ENCODE measurements around the gene CD52. TPM values are rescaled to one million over a fixed set of nuclear protein-coding genes. Genes with fewer than 3 reads are reported as not detected.

Gene CD52
- total RNA-seq, 1 donor from 2014 or later, result 449 TPM

DNA sequence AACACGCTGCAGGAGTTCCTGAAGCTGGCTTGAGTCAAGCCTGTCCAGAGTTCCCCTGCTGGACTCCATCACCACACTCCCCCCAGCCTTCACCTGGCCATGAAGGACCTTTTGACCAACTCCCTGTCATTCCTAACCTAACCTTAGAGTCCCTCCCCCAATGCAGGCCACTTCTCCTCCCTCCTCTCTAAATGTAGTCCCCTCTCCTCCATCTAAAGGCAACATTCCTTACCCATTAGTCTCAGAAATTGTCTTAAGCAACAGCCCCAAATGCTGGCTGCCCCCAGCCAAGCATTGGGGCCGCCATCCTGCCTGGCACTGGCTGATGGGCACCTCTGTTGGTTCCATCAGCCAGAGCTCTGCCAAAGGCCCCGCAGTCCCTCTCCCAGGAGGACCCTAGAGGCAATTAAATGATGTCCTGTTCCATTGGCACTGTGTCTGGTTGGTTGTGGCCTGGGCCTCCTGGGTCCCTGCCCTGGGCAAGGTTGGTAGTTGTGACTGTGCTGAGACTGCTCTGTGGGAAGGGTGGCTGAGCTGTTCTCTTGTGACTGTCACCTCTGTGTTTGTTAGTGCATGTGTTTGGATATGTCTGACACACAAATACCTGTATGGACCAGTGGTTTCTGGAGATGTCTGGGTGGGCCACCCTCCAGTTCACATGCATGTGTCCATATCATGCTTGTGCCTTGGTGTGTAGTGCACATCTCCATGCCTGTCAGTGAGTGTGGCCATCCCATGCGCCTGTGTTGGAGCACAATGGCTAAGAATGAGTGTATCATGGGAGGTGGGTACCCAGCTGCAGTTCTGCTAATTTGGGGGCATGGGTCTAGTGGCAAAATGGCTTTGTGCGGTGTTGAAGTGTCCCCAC, 36.4 kb upstream of the CD52 start:
- Mint-ChIP-seq H3K4me1 (peaks cover 83% of the 10 kb centered on the region), H3K36me3 (ENCODE audit: low read depth) (peaks cover 45% of the 10 kb centered on the region), H3K4me3 (peak overlapping the region; percentile 88), H3K9me3 (no peaks in the 10 kb centered on the region), H3K27ac (peak overlapping the region; percentile 82), H3K27me3 (no peaks in the 10 kb centered on the region)
- DNase-seq (no peak), ATAC-seq (ENCODE audit: low read depth) (no peak)
- TF ChIP-seq, protein P1, sequence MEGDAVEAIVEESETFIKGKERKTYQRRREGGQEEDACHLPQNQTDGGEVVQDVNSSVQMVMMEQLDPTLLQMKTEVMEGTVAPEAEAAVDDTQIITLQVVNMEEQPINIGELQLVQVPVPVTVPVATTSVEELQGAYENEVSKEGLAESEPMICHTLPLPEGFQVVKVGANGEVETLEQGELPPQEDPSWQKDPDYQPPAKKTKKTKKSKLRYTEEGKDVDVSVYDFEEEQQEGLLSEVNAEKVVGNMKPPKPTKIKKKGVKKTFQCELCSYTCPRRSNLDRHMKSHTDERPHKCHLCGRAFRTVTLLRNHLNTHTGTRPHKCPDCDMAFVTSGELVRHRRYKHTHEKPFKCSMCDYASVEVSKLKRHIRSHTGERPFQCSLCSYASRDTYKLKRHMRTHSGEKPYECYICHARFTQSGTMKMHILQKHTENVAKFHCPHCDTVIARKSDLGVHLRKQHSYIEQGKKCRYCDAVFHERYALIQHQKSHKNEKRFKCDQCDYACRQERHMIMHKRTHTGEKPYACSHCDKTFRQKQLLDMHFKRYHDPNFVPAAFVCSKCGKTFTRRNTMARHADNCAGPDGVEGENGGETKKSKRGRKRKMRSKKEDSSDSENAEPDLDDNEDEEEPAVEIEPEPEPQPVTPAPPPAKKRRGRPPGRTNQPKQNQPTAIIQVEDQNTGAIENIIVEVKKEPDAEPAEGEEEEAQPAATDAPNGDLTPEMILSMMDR (IDR thresholded peaks at IDR 0.05), result no peak
- ChIA-PET CTCF (interaction anchor here (9.3 kb wide), 1 partner anchor 38 kb away, joined by 240 read pairs; the partner anchor contains the start of gene CD52), POLR2A (interaction anchor here (0.8 to 21.5 kb wide), 5 partner anchors 8 to 47 kb away, joined by 5 to 1638 read pairs (median 9); partner anchors contain the start of genes CD52, CEP85 and UBXN11)
- intact Hi-C loops (cut with micrococcal nuclease), result loop anchor here (10.0 kb wide), 1 partner anchor 1083 kb away; the partner anchor contains the start of gene MAP3K6

DNA sequence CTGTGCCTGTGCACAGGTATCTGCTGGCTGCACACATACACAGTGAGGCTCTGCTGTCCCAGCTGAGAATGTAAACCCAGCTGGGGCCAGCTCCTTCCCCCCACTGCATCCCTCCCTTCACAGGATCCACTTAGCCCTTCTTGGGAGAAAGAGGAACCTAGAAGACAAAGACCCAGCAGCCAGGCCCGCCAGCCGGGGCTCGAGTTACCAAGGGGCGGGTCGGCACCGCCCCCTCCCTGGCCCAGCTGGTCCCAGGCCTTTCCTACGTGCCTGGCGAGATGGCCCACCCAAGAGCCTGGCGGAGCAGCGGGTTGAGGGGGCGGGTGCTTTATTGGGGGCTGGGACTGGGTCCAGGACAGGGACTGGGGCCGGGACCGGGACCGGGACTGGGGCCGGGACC, 35.8 kb upstream of the CD52 start:
- DNase-seq, result no peak
- no peak for ATAC-seq (ENCODE audit: low read depth)
- Mint-ChIP-seq H3K9me3 (no peaks in the 10 kb centered on the region), H3K4me1 (peaks cover 83% of the 10 kb centered on the region), H3K27me3 (no peaks in the 10 kb centered on the region), H3K27ac (peak overlapping the region; percentile 82), H3K4me3 (peak overlapping the region; percentile 88), H3K36me3 (ENCODE audit: low read depth) (peaks cover 39% of the 10 kb centered on the region)
- ChIA-PET POLR2A (interaction anchor here (3.1 to 21.5 kb wide), 2 partner anchors 38 to 48 kb away, joined by 9 to 1638 read pairs; partner anchors contain the start of genes CD52 and CEP85), CTCF (interaction anchor here (9.3 kb wide), 1 partner anchor 37 kb away, joined by 240 read pairs; the partner anchor contains the start of gene CD52)
- intact Hi-C loops (cut with micrococcal nuclease), result loop anchor here (10.0 kb wide), 1 partner anchor 1083 kb away; the partner anchor contains the start of gene MAP3K6
- TF ChIP-seq, protein P1 (IDR thresholded peaks at IDR 0.05), result no peak

DNA sequence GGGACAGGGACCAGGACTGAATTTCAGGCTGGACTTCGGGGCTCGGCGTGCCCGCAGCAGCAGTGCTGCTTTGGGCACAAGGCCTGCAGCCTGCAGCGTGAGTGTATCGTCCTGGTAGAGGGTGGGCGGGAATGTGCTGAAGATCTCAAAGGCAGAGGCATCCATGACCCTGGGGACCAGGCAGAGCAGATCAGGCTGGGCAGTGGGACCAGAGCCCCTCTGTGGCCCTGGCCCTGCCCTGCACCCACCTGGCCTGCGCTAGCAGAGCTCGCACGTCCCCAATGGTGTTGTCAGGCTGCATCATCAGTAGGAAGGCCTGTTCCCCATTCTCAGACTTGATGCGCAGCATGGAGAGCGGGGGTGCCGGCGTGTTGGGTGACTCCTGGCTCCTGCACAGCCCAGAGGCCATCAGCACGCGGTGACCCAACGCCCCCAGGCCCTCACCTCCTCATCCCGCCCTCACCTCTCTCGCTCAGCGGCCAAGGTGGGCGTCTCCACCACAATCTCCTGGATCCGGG, 35.3 kb upstream of the CD52 start:
- H3K27me3 Mint-ChIP-seq, result no peaks in the 10 kb centered on the region
- ChIA-PET POLR2A (interaction anchor here (21.5 kb wide), 1 partner anchor 37 kb away, joined by 1638 read pairs; the partner anchor contains the start of gene CD52), CTCF (interaction anchor here (9.3 kb wide), 1 partner anchor 37 kb away, joined by 240 read pairs; the partner anchor contains the start of gene CD52)
- DNase-seq (no peak), ATAC-seq (ENCODE audit: low read depth) (no peak)
- intact Hi-C loops (cut with micrococcal nuclease), result loop anchor here (10.0 kb wide), 1 partner anchor 1082 kb away; the partner anchor contains the start of gene MAP3K6
- peaks cover 34% of the 10 kb centered on the region for H3K36me3 Mint-ChIP-seq (ENCODE audit: low read depth)
- H3K4me1 Mint-ChIP-seq, result peaks cover 86% of the 10 kb centered on the region
- TF ChIP-seq, protein P1 (IDR thresholded peaks at IDR 0.05), result no peak
- H3K4me3 Mint-ChIP-seq, result peak overlapping the region; percentile 38
- H3K27ac Mint-ChIP-seq, result peak overlapping the region; percentile 100
- no peaks in the 10 kb centered on the region for H3K9me3 Mint-ChIP-seq

DNA sequence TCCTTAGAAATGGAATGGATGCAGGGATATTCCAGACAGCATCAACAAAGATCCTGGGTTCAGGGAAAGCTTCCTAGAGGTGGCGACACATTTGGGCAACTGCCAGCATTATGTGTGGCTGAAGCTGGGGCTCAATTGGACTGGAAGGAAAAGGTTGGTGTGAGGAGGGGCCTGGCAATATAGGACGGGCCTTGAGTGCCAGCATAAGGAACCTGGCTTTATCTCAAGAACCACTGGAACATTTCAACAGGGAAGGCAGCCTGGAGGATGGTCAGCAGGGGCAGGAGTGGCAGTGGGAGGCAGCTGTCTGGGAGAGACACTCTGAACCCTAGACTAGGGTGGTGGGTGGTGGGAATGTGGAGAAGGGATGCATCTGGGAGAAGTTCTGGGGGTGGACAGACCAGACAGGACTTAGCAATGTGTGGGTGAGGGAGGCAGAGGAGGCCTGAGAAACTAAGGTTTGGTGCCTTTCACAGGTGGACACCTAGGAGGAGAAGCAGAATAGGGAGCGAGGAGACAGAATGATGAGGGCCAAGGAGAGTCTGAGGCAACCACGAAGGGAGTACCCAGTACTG, 34.4 kb upstream of the CD52 start:
- DNase-seq (no peak), ATAC-seq (ENCODE audit: low read depth) (no peak)
- H3K36me3 Mint-ChIP-seq (ENCODE audit: low read depth), result peaks cover 34% of the 10 kb centered on the region
- no peaks in the 10 kb centered on the region for H3K27me3 Mint-ChIP-seq
- H3K4me1 Mint-ChIP-seq, result peaks cover 91% of the 10 kb centered on the region
- peak overlapping the region; percentile 100 for H3K27ac Mint-ChIP-seq
- ChIA-PET POLR2A (interaction anchor here (0.6 to 21.5 kb wide), 3 partner anchors 19 to 37 kb away, joined by 3 to 1638 read pairs (median 5); partner anchors contain the start of gene CD52), CTCF (interaction anchor here (3.1 to 10.4 kb wide), 2 partner anchors 8 to 35 kb away, joined by 34 to 372 read pairs; partner anchors contain the start of gene CD52)
- no peaks in the 10 kb centered on the region for H3K9me3 Mint-ChIP-seq
- no peak overlapping the region for H3K4me3 Mint-ChIP-seq
- TF ChIP-seq, protein P1 (IDR thresholded peaks at IDR 0.05), result no peak
- intact Hi-C loops (cut with micrococcal nuclease), result loop anchor here (10.0 kb wide), 1 partner anchor 1081 kb away; the partner anchor contains the start of gene MAP3K6

Measured in activated B cell treated with CpG ODN at 0.5 μM for 24 hours (primary cell).